ENCODE data around the gene BANF1.

DNA sequence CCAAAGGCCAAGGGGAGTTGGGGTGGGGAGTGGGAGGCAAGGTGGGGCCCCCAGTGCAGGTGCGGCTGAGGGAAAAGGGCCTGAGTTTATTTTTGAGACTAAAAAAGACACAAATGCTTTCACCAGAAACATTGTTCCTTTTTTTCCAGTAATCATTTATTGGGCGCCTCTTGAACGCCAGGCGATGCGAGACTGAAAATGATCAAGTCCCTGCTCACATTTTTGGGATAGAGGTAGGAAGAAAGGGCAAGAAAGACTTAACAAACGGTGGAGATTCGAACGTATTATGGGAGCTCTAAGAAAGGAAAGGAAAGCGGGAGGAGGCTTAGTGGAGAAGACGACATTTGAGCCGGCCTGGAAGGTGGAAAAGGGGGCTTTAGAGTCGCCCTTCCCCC lies 49.1 kb downstream of the BANF1 start:
- TF ChIP-seq POLR2A (IDR thresholded peaks at IDR 0.05; ENCODE audit: low read depth, low read length) (no peak), GATA2 (IDR thresholded peaks at IDR 0.05; ENCODE audit: insufficient read depth, insufficient read length, low read depth, low read length) (no peak), POLR2AphosphoS5 (IDR thresholded peaks at IDR 0.05; ENCODE audit: insufficient read depth, low read depth, low read length) (no peak), EZH2 (IDR thresholded peaks at IDR 0.05; ENCODE audit: borderline replicate concordance, low read depth, low read length, severe bottlenecking) (no peak), JUN (IDR thresholded peaks at IDR 0.05; ENCODE audit: borderline replicate concordance, insufficient read depth, insufficient read length, low read depth) (no peak), MAX (IDR thresholded peaks at IDR 0.05; ENCODE audit: insufficient read depth, insufficient read length) (no peak), FOS (IDR thresholded peaks at IDR 0.05; ENCODE audit: borderline replicate concordance, insufficient read depth, low read length) (no peak)
- TF ChIP-seq, protein P1, sequence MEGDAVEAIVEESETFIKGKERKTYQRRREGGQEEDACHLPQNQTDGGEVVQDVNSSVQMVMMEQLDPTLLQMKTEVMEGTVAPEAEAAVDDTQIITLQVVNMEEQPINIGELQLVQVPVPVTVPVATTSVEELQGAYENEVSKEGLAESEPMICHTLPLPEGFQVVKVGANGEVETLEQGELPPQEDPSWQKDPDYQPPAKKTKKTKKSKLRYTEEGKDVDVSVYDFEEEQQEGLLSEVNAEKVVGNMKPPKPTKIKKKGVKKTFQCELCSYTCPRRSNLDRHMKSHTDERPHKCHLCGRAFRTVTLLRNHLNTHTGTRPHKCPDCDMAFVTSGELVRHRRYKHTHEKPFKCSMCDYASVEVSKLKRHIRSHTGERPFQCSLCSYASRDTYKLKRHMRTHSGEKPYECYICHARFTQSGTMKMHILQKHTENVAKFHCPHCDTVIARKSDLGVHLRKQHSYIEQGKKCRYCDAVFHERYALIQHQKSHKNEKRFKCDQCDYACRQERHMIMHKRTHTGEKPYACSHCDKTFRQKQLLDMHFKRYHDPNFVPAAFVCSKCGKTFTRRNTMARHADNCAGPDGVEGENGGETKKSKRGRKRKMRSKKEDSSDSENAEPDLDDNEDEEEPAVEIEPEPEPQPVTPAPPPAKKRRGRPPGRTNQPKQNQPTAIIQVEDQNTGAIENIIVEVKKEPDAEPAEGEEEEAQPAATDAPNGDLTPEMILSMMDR (IDR thresholded peaks at IDR 0.05; ENCODE audit: extremely low read depth in 1 of 2, insufficient read depth in 1 of 2, low read depth in 1 of 2, low read length in 2 of 2): no peak

Data from endothelial cell of umbilical vein (primary cell).